GM23338 (cell line): ENCODE results near the gene SEC22B.
"Not testable (repeated sequence)": the region's sequence is repeated elsewhere in the genome, so short reads cannot be mapped to it uniquely, and the experiment has no call there.

Experiments used
- CREB1 ChIP-seq: fragments of 250-450 bp; sonication (Bioruptor Pico); IDR thresholded peaks from 2 replicates; pipeline ENCODE4 v1.5.0; 2020; ENCODE audit warnings: low read depth, mild to moderate bottlenecking, moderate library complexity
- EZH2 ChIP-seq: fragments of 200-600 bp; sonication (generic); IDR thresholded peaks from one replicate; pipeline ENCODE4 v1.8.0; 2017; ENCODE audit warnings: antibody characterized with exemption, mild to moderate bottlenecking, low read depth; ENCODE audit not compliant: unreplicated experiment
- EZH2phosphoT487 ChIP-seq: fragments of 200-600 bp; sonication (generic); IDR thresholded peaks from one replicate; pipeline ENCODE4 v1.8.1; 2018; ENCODE audit warnings: antibody characterized with exemption; ENCODE audit not compliant: unreplicated experiment
- JUNB ChIP-seq: IDR thresholded peaks from one replicate; pipeline ENCODE4 v1.6.1; 2016; ENCODE audit warnings: antibody characterized with exemption; ENCODE audit not compliant: unreplicated experiment
- POLR2AphosphoS5 ChIP-seq: IDR thresholded peaks from 2 replicates; pipeline ENCODE4 v1.6.1; 2016; ENCODE audit warnings: antibody characterized with exemption, low read depth
- TF ChIP-seq, protein P1 (sequence below), 2 experiments: fragments of 200-600 bp in 1 of 2; sonication (generic) in 1 of 2; conservative IDR thresholded peaks; 2 replicates each; pipeline versions ENCODE4 v1.5.1 to v1.6.1; 2016 to 2017; ENCODE audit warnings: antibody characterized with exemption in 2 of 2, low read depth in 2 of 2, mild to moderate bottlenecking in 2 of 2, moderate library complexity in 1 of 2
- TF ChIP-seq, protein P2 (sequence below): IDR thresholded peaks from one replicate; pipeline ENCODE4 v1.6.1; 2018; ENCODE audit warnings: antibody characterized with exemption; ENCODE audit not compliant: unreplicated experiment

- TF ChIP-seq, protein P1, sequence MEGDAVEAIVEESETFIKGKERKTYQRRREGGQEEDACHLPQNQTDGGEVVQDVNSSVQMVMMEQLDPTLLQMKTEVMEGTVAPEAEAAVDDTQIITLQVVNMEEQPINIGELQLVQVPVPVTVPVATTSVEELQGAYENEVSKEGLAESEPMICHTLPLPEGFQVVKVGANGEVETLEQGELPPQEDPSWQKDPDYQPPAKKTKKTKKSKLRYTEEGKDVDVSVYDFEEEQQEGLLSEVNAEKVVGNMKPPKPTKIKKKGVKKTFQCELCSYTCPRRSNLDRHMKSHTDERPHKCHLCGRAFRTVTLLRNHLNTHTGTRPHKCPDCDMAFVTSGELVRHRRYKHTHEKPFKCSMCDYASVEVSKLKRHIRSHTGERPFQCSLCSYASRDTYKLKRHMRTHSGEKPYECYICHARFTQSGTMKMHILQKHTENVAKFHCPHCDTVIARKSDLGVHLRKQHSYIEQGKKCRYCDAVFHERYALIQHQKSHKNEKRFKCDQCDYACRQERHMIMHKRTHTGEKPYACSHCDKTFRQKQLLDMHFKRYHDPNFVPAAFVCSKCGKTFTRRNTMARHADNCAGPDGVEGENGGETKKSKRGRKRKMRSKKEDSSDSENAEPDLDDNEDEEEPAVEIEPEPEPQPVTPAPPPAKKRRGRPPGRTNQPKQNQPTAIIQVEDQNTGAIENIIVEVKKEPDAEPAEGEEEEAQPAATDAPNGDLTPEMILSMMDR (conservative IDR thresholded peaks at IDR 0.05; ENCODE audit: low read depth in 2 of 2), result not testable (repeated sequence)
- TF ChIP-seq, protein P2, sequence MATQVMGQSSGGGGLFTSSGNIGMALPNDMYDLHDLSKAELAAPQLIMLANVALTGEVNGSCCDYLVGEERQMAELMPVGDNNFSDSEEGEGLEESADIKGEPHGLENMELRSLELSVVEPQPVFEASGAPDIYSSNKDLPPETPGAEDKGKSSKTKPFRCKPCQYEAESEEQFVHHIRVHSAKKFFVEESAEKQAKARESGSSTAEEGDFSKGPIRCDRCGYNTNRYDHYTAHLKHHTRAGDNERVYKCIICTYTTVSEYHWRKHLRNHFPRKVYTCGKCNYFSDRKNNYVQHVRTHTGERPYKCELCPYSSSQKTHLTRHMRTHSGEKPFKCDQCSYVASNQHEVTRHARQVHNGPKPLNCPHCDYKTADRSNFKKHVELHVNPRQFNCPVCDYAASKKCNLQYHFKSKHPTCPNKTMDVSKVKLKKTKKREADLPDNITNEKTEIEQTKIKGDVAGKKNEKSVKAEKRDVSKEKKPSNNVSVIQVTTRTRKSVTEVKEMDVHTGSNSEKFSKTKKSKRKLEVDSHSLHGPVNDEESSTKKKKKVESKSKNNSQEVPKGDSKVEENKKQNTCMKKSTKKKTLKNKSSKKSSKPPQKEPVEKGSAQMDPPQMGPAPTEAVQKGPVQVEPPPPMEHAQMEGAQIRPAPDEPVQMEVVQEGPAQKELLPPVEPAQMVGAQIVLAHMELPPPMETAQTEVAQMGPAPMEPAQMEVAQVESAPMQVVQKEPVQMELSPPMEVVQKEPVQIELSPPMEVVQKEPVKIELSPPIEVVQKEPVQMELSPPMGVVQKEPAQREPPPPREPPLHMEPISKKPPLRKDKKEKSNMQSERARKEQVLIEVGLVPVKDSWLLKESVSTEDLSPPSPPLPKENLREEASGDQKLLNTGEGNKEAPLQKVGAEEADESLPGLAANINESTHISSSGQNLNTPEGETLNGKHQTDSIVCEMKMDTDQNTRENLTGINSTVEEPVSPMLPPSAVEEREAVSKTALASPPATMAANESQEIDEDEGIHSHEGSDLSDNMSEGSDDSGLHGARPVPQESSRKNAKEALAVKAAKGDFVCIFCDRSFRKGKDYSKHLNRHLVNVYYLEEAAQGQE, result not testable (repeated sequence)
- TF ChIP-seq POLR2AphosphoS5, EZH2, EZH2phosphoT487, CREB1, JUNB: not testable (repeated sequence)
Measured at GRCh38 chr1:120113134-120113533, 63.2 kb downstream of the SEC22B start.
